ENCODE results near the gene PPP2R3B.
"Not testable (repeated sequence)": the region's sequence is repeated elsewhere in the genome, so short reads cannot be mapped to it uniquely, and the experiment has no call there.

PPP2R3B gene

GRCh38 chrX:386768-387575, at the start of gene PPP2R3B:
PPP2R3B (minus strand) TSS chrX:386907; CDS start chrX:386691, 216 bp downstream.
- DNase-seq (ENCODE audit: low spot score) = peak; percentile 100

GRCh38 chrX:435536-436122, 48.9 kb upstream of the PPP2R3B start:
- no peak for DNase-seq (ENCODE audit: low spot score)

- no peak for DNase-seq (ENCODE audit: low spot score)
These were observed 48.2 kb upstream of the PPP2R3B start for GRCh38 chrX:434946-435345.

GRCh38 chrX:433771-434170, 47.1 kb upstream of the PPP2R3B start:
- DNase-seq (ENCODE audit: low spot score) = no peak

- not testable (repeated sequence) for DNase-seq (ENCODE audit: low spot score)
These were observed 46.0 kb upstream of the PPP2R3B start for GRCh38 chrX:432666-433065.

- DNase-seq (ENCODE audit: low spot score) = no peak
These were observed 44.9 kb upstream of the PPP2R3B start for GRCh38 chrX:431492-432111.

GRCh38 chrX:431056-431455, 44.3 kb upstream of the PPP2R3B start:
- DNase-seq (ENCODE audit: low spot score) = no peak

GRCh38 chrX:429266-429825, 42.6 kb upstream of the PPP2R3B start:
- DNase-seq (ENCODE audit: low spot score) = no peak

- DNase-seq (ENCODE audit: low spot score) = peak; percentile 50
These were observed 41.4 kb upstream of the PPP2R3B start for GRCh38 chrX:427812-428725.

GRCh38 chrX:426881-427280, 40.2 kb upstream of the PPP2R3B start:
- DNase-seq (ENCODE audit: low spot score) = no peak

- DNase-seq (ENCODE audit: low spot score) = no peak
These were observed 38.3 kb upstream of the PPP2R3B start for GRCh38 chrX:425056-425455.

GRCh38 chrX:421646-422391, 35.1 kb upstream of the PPP2R3B start:
- no peak for DNase-seq (ENCODE audit: low spot score)

GRCh38 chrX:420496-421223, 34.0 kb upstream of the PPP2R3B start:
- DNase-seq (ENCODE audit: low spot score) = no peak

- DNase-seq (ENCODE audit: low spot score) = no peak
These were observed 32.4 kb upstream of the PPP2R3B start for GRCh38 chrX:418927-419729.

GRCh38 chrX:415498-415897, 28.8 kb upstream of the PPP2R3B start:
- not testable (repeated sequence) for DNase-seq (ENCODE audit: low spot score)

- DNase-seq (ENCODE audit: low spot score) = no peak
These were observed 26.9 kb upstream of the PPP2R3B start for GRCh38 chrX:413322-414201.

GRCh38 chrX:410296-410695, 23.6 kb upstream of the PPP2R3B start:
- DNase-seq (ENCODE audit: low spot score) = no peak

- no peak for DNase-seq (ENCODE audit: low spot score)
These were observed 18.4 kb upstream of the PPP2R3B start for GRCh38 chrX:405149-405548.

- no peak for DNase-seq (ENCODE audit: low spot score)
These were observed 17.9 kb upstream of the PPP2R3B start for GRCh38 chrX:404656-405055.
